Astrocyte of the cerebellum (primary cell): ENCODE measurements around the gene DESI2.

Source experiments
- DNase-seq: peaks from one replicate; pipeline ENCODE4 v3.0.0-alpha.2; 2011; ENCODE audit warnings: low read depth
- H3K4me3 ChIP-seq: 2 replicates; pipeline ENCODE4 v1.5.1; 2011; ENCODE audit warnings: mild to moderate bottlenecking, low read depth, low read length, moderate library complexity
- in situ Hi-C: cut with HindIII; loops from 2 replicates; pipeline ENCODE4 v1.10.0; 2017; ENCODE audit warnings: low sequenced_read_pairs
- TF ChIP-seq, protein P1 (sequence below): IDR thresholded peaks from 2 replicates; pipeline ENCODE4 v1.5.1; 2012; ENCODE audit warnings: low read length, low read depth, moderate library complexity, mild to moderate bottlenecking; ENCODE audit errors: missing control alignments

DESI2 gene

DNA sequence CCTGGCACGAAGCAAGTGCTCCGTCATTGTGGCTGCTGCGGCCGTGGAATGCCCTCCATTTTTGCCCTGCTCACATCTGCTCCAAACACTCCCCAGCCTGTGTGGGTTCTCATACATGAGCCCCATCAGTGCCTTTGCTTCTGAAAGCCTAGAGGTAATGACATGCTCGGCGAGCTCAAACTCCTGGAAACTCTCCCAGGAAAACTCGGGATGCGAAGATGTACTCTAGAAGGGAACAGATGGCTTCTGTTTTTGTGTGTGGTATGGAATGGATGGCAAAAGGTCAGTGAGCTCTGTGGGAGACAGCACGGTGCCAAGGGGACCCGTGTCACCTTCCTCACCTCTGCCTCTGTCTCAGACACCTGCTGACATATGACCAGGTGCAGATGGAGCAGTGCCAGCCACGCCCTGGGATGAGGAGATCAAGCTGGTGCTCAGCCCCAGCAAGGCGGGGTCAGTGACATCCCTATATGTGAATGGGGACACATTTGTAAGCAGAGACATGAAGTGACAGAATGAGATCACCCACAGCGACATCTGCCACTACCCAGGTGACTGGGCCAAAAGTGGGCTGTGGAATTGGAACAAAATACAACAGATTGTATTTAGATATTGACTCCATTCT, 98.5 kb downstream of the DESI2 start:
- TF ChIP-seq, protein P1, sequence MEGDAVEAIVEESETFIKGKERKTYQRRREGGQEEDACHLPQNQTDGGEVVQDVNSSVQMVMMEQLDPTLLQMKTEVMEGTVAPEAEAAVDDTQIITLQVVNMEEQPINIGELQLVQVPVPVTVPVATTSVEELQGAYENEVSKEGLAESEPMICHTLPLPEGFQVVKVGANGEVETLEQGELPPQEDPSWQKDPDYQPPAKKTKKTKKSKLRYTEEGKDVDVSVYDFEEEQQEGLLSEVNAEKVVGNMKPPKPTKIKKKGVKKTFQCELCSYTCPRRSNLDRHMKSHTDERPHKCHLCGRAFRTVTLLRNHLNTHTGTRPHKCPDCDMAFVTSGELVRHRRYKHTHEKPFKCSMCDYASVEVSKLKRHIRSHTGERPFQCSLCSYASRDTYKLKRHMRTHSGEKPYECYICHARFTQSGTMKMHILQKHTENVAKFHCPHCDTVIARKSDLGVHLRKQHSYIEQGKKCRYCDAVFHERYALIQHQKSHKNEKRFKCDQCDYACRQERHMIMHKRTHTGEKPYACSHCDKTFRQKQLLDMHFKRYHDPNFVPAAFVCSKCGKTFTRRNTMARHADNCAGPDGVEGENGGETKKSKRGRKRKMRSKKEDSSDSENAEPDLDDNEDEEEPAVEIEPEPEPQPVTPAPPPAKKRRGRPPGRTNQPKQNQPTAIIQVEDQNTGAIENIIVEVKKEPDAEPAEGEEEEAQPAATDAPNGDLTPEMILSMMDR: no peak
- H3K4me3 ChIP-seq: no peak overlapping the region
- in situ Hi-C loops: no loop called here
- no peak for DNase-seq

DNA sequence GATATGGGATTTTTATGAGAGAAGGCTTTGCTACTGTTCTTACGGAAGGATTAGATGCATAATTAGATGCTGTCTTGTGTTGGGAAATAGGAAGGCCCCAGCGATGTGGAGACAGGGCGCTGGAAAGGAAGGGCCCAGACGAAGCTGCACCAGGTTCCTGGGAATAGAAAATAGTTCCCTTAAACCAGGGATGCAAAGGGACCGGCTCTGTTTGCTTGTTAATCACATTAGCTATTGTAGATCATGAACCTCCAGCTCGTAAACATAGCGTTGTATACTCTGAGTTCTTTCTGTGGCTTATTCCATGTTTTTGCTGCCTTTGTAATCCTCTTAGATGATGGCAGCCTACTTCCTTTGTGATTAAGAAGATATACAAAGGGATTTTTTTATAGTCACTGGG, 102.7 kb downstream of the DESI2 start:
- TF ChIP-seq, protein P1: no peak
- in situ Hi-C loops: loop anchor here (5.0 kb wide), 1 partner anchor 83 kb away; no protein-coding TSS in a partner anchor

DNA sequence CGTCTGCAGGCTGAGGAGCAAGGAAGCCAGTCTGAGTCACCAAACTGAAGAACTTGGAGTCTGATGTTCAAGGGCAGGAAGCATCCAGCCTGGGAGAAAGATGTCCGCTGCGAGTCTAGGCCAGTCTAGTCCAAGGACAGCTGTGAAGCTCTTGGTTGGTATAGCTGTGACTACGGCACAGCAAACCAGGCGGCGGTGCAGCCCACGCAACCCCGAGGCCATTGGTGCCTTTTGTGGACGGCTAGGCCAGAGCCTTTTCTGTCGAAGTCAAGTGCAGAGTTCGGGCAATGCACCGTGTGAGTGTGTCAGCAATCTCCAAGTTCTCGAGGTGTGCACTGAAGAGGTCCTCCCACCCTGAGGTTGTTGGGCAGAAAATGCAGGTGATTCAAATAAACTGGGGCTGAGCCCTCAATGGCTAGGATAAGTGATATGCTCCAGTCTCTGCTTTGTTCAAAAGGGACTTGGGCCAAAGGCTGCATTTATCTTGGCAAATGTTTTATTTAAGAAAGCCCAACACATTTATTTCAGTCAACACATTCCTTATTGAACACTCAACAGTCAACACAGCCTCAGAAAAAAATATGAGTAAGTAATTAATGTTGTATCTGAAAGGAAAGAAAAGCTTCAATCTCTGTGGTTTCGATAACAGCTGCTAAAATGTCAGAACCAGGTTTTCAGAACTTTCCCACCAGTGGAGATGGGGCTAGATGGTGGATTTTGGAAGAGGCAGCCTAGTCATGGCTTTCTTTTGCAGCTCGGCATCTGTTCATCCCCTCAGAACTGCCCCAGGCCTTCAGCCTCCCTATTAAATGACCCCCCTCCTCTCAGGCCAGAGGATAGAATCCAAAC, 104.4 kb downstream of the DESI2 start:
- TF ChIP-seq, protein P1: no peak
- DNase-seq: peak; percentile 59
- in situ Hi-C loops: loop anchor here (5.0 kb wide), 1 partner anchor 85 kb away; no protein-coding TSS in a partner anchor

More for the DNA sequence above, 102.7 kb downstream of the DESI2 start:
- no peak overlapping the region for H3K4me3 ChIP-seq
- DNase-seq: no peak

More for the DNA sequence above, 104.4 kb downstream of the DESI2 start:
- H3K4me3 ChIP-seq: no peak overlapping the region
